ENCODE results near the gene ELSPBP1.
"Not testable (repeated sequence)": the region's sequence is repeated elsewhere in the genome, so short reads cannot be mapped to it uniquely, and the experiment has no call there.

Gene ELSPBP1

GRCh38 chr19:47994209-47994802 lies at the start of gene ELSPBP1:
Gene ELSPBP1, plus strand, starts transcription at chr19:47994632. Its CDS starts 14,036 bp downstream, at chr19:48008668.
- Histone ChIP-seq H3K36me3 (ENCODE audit: control insufficient read depth, insufficient read depth, low read length) (no peaks in the 10 kb centered on the region), H3K4me3 (ENCODE audit: low read length) (no peak within 1 kb of the TSS), H3K27me3 (ENCODE audit: control insufficient read depth, insufficient read depth, low read length) (no peaks in the 10 kb centered on the region), H3K27ac (ENCODE audit: low read length) (no peak within 1 kb of the TSS), H3K9me3 (ENCODE audit: control insufficient read depth, insufficient read depth, low read length) (no peaks in the 10 kb centered on the region), H3K4me1 (ENCODE audit: control insufficient read depth, insufficient read depth, low read length) (no peaks in the 10 kb centered on the region)
- DNase-seq (ENCODE audit: low read depth, low spot score): no peak
- WGBS (ENCODE audit: insufficient coverage, insufficient read length): no CpG with 5 or more reads among the region's 5 CpGs

DNA sequence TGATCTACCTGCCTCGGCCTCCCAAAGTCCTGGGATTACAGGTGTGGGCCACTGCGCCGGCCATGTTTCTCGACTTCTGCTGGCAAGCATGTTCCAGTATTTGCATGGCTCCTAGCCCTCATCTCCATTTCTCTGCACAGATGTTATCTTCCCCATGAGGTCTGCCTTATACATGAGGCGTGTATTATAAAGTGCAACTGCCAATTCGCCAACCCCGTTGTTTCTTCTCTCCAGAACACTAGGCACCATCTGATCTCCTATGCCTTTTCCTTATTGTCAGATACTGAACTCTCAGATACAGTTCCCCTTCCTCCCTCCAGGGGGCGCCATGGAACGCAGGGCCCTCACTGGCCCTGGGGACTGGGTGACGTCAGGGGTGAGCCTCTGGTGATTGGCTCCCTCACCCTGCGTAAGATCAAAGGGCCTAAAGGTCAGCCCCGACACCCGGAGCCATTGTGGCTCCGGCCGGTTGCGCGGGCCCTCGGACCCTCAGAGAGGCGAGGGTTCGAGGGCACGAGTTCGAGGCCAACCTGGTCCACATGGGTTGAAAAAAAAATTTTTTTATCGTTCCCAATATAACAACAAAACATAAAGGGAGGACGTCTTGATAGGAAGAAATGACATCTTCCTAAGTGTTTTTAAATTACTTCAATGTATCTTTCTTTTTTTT lies 44.4 kb upstream of the ELSPBP1 start:
- not testable (repeated sequence) for DNase-seq (ENCODE audit: low read depth, low spot score)
- no CpG with 5 or more reads among the region's 24 CpGs for WGBS (ENCODE audit: insufficient coverage, insufficient read length)

DNA sequence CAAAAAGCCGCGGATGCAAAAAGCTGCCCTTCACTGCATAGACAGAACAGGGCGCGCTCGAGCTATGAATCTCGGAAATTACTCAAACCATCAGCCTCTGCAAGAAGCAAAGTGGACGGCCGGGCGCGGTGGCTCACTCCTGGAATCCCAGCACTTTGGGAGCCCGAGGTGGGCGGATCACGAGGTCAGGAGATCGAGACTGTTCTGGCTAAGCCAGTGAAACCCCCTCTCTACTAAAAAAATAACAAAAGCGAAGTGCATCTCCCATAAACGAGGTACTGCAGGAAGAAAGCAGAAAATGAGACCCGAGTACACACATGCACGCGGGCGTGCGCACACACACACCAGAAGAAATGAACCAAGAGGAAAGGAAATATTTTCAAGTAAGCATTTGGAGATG lies 42.3 kb upstream of the ELSPBP1 start:
- DNase-seq (ENCODE audit: low read depth, low spot score); H3K4me3 ChIP-seq (ENCODE audit: low read length); H3K36me3 ChIP-seq (ENCODE audit: control insufficient read depth, insufficient read depth, low read length); H3K9me3 ChIP-seq (ENCODE audit: control insufficient read depth, insufficient read depth, low read length); H3K4me1 ChIP-seq (ENCODE audit: control insufficient read depth, insufficient read depth, low read length); H3K27ac ChIP-seq (ENCODE audit: low read length); H3K27me3 ChIP-seq (ENCODE audit: control insufficient read depth, insufficient read depth, low read length): not testable (repeated sequence)
- WGBS (ENCODE audit: insufficient coverage, insufficient read length): no CpG with 5 or more reads among the region's 21 CpGs

More for the DNA sequence above, 44.4 kb upstream of the ELSPBP1 start:
- H3K9me3 ChIP-seq (ENCODE audit: control insufficient read depth, insufficient read depth, low read length); H3K4me3 ChIP-seq (ENCODE audit: low read length); H3K27me3 ChIP-seq (ENCODE audit: control insufficient read depth, insufficient read depth, low read length); H3K27ac ChIP-seq (ENCODE audit: low read length); H3K36me3 ChIP-seq (ENCODE audit: control insufficient read depth, insufficient read depth, low read length); H3K4me1 ChIP-seq (ENCODE audit: control insufficient read depth, insufficient read depth, low read length): not testable (repeated sequence)

GRCh38 chr19:47955936-47956335 lies 38.5 kb upstream of the ELSPBP1 start:
- H3K4me3 ChIP-seq (ENCODE audit: low read length); H3K4me1 ChIP-seq (ENCODE audit: control insufficient read depth, insufficient read depth, low read length); H3K27me3 ChIP-seq (ENCODE audit: control insufficient read depth, insufficient read depth, low read length); DNase-seq (ENCODE audit: low read depth, low spot score); H3K9me3 ChIP-seq (ENCODE audit: control insufficient read depth, insufficient read depth, low read length); H3K27ac ChIP-seq (ENCODE audit: low read length); H3K36me3 ChIP-seq (ENCODE audit: control insufficient read depth, insufficient read depth, low read length): not testable (repeated sequence)
- no CpG with 5 or more reads among the region's 11 CpGs for WGBS (ENCODE audit: insufficient coverage, insufficient read length)

DNA sequence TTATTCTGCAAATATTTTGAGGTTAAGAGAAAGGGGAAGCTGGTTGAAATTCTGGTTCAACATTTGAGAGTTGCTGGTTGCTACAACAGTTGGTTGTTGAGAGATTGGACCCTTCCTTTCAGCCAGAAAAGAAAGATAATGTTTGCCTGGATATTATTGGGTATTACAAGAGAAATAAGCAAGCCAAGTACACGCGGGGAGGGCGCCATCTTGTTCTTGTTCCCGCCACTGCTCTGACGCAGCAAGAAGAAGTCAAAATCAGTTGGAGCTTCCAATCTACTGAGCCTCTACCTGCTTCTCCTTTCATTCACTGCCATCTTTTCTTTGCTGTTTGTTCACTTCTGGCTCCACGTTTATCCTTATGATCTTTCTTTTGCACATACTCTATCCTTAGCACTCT lies 20.9 kb upstream of the ELSPBP1 start:
- WGBS (ENCODE audit: insufficient coverage, insufficient read length): no CpG with 5 or more reads among the region's 6 CpGs
- H3K4me3 ChIP-seq (ENCODE audit: low read length): no peak overlapping the region
- no peaks in the 10 kb centered on the region for H3K27me3 ChIP-seq (ENCODE audit: control insufficient read depth, insufficient read depth, low read length)
- no peaks in the 10 kb centered on the region for H3K36me3 ChIP-seq (ENCODE audit: control insufficient read depth, insufficient read depth, low read length)
- H3K9me3 ChIP-seq (ENCODE audit: control insufficient read depth, insufficient read depth, low read length): 0 out of 2 replicates have a peak, but pooled peaks cover 2% of the 10 kb centered on the region
- no peak overlapping the region for H3K27ac ChIP-seq (ENCODE audit: low read length)
- no peaks in the 10 kb centered on the region for H3K4me1 ChIP-seq (ENCODE audit: control insufficient read depth, insufficient read depth, low read length)
- DNase-seq (ENCODE audit: low read depth, low spot score): no peak

- H3K36me3 ChIP-seq (ENCODE audit: control insufficient read depth, insufficient read depth, low read length): no peaks in the 10 kb centered on the region
- no peaks in the 10 kb centered on the region for H3K4me1 ChIP-seq (ENCODE audit: control insufficient read depth, insufficient read depth, low read length)
- H3K4me3 ChIP-seq (ENCODE audit: low read length): no peak overlapping the region
- H3K27ac ChIP-seq (ENCODE audit: low read length): no peak overlapping the region
- no CpG with 5 or more reads among the region's 10 CpGs for WGBS (ENCODE audit: insufficient coverage, insufficient read length)
- no peaks in the 10 kb centered on the region for H3K9me3 ChIP-seq (ENCODE audit: control insufficient read depth, insufficient read depth, low read length)
- H3K27me3 ChIP-seq (ENCODE audit: control insufficient read depth, insufficient read depth, low read length): no peaks in the 10 kb centered on the region
- DNase-seq (ENCODE audit: low read depth, low spot score): no peak
These were observed 3.1 kb upstream of the ELSPBP1 start for GRCh38 chr19:47991191-47991808.

DNA sequence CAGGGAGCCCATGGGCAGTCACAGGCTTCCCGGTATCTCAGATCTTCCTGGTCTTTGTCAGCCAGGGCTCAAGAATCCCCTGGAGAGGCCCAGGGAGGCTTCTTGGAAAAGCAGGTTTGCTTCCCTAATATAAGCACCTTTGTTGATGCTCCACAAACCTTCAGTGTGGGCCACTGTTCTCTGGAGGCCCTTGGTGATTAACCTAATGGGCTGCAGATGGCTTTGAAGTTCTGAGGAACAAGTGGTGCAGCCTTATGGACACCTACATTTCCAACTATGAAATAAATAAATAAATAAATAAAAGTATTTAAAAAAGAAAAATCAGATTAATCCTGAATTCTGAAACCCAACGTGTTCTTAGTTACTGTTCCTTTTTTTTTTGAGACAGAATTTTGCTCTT lies 2.4 kb upstream of the ELSPBP1 start, which contains the start of gene BSPH1:
Gene BSPH1 (minus strand): TSS at position 101 of the 400 bp plus-strand sequence. CDS start 89 bp downstream, at position 12.
- no peaks in the 10 kb centered on the region for H3K4me1 ChIP-seq (ENCODE audit: control insufficient read depth, insufficient read depth, low read length)
- no peaks in the 10 kb centered on the region for H3K9me3 ChIP-seq (ENCODE audit: control insufficient read depth, insufficient read depth, low read length)
- H3K27me3 ChIP-seq (ENCODE audit: control insufficient read depth, insufficient read depth, low read length): no peaks in the 10 kb centered on the region
- no peaks in the 10 kb centered on the region for H3K36me3 ChIP-seq (ENCODE audit: control insufficient read depth, insufficient read depth, low read length)
- DNase-seq (ENCODE audit: low read depth, low spot score): no peak
- H3K4me3 ChIP-seq (ENCODE audit: low read length): no peak within 1 kb of the TSS
- no peak within 1 kb of the TSS for H3K27ac ChIP-seq (ENCODE audit: low read length)
- no CpG with 5 or more reads among the region's 2 CpGs for WGBS (ENCODE audit: insufficient coverage, insufficient read length)

DNA sequence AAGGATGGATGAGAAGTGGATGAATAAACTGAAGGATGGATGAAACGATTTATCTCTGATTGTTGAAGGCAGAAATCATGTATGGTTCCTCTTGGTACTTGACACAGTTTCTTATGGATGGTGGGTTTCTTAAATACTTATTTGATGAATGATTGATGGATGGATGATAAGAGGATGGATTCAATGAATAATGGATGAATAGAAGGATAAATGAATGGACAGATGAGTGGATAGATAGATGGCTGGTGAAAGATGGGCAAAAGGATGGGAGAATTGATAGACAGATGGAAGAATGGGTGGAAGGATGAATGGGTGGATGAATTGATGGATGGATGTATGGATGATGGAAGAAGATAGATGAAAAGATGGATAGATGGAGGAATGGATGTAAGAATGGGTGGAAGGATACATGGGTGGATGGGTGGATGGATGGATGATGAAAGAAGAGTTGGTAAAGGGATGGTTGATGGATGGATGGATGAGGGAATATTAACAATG lies 1.8 kb downstream of the ELSPBP1 start:
- Histone ChIP-seq H3K27ac (ENCODE audit: low read length) (no peak overlapping the region), H3K36me3 (ENCODE audit: control insufficient read depth, insufficient read depth, low read length) (no peaks in the 10 kb centered on the region), H3K9me3 (ENCODE audit: control insufficient read depth, insufficient read depth, low read length) (no peaks in the 10 kb centered on the region), H3K4me1 (ENCODE audit: control insufficient read depth, insufficient read depth, low read length) (no peaks in the 10 kb centered on the region), H3K4me3 (ENCODE audit: low read length) (no peak overlapping the region), H3K27me3 (ENCODE audit: control insufficient read depth, insufficient read depth, low read length) (no peaks in the 10 kb centered on the region)
- no CpG with 5 or more reads among the region's 1 CpG for WGBS (ENCODE audit: insufficient coverage, insufficient read length)
- DNase-seq (ENCODE audit: low read depth, low spot score): no peak

DNA sequence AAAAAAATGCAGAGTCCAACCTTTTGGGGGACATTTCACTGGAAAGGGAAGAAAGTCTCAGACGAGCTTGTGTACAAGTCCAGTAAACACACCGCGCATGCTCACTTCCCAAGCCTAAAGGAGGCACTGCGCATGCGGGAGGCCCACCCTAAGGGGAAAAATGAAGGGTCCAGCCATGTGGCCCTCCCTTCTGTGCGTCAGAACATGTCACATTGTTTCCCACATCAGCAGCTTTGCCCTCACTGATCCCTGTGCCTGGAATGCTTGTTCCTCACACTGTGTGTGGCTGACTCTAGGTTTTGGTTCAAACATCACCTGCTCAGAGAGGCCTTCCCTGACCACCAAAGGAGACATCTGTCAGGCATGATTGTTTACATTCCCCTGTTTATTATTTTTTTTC lies 4.4 kb downstream of the ELSPBP1 start:
- H3K4me3 ChIP-seq (ENCODE audit: low read length): no peak overlapping the region
- H3K27me3 ChIP-seq (ENCODE audit: control insufficient read depth, insufficient read depth, low read length): no peaks in the 10 kb centered on the region
- no peak for DNase-seq (ENCODE audit: low read depth, low spot score)
- H3K27ac ChIP-seq (ENCODE audit: low read length): no peak overlapping the region
- H3K36me3 ChIP-seq (ENCODE audit: control insufficient read depth, insufficient read depth, low read length): no peaks in the 10 kb centered on the region
- no peaks in the 10 kb centered on the region for H3K9me3 ChIP-seq (ENCODE audit: control insufficient read depth, insufficient read depth, low read length)
- no CpG with 5 or more reads among the region's 6 CpGs for WGBS (ENCODE audit: insufficient coverage, insufficient read length)
- no peaks in the 10 kb centered on the region for H3K4me1 ChIP-seq (ENCODE audit: control insufficient read depth, insufficient read depth, low read length)

DNA sequence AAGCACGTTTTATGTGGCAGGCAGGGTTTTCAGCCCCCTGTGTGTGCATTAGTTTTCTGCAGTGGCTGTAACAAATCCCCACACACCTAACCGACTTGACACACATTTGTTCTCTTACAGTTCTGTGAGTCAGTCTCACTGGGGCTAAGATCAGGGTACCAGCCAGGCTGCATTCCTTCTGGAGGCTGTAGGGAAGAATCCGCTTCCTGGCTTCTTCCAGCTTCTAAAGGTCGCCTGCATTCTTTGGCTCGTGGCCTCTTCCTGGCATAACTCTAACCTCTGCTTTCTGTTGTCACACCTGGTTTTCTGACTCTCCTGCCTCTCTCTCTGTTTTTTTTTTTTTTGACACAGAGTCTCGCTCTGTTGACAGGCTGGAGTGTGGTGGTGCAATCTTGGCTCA lies 6.4 kb downstream of the ELSPBP1 start:
- DNase-seq (ENCODE audit: low read depth, low spot score): no peak

More for the DNA sequence above, 6.4 kb downstream of the ELSPBP1 start:
- Histone ChIP-seq H3K27me3 (ENCODE audit: control insufficient read depth, insufficient read depth, low read length) (no peaks in the 10 kb centered on the region), H3K4me3 (ENCODE audit: low read length) (no peak overlapping the region), H3K27ac (ENCODE audit: low read length) (no peak overlapping the region), H3K4me1 (ENCODE audit: control insufficient read depth, insufficient read depth, low read length) (0 out of 2 replicates have a peak, but pooled peaks cover 1% of the 10 kb centered on the region), H3K9me3 (ENCODE audit: control insufficient read depth, insufficient read depth, low read length) (no peaks in the 10 kb centered on the region), H3K36me3 (ENCODE audit: control insufficient read depth, insufficient read depth, low read length) (no peaks in the 10 kb centered on the region)
- WGBS (ENCODE audit: insufficient coverage, insufficient read length): no CpG with 5 or more reads among the region's 6 CpGs

All from iPS DF 6.9 (cell line).